H9 (cell line): ENCODE measurements around the gene LBHD2. TPM values are rescaled to one million over a fixed set of nuclear protein-coding genes. Genes with fewer than 3 reads are reported as not detected.

Experiments used
- DNase-seq: peaks from one replicate; pipeline ENCODE4 v3.0.0-alpha.2; 2017
- H2AFZ ChIP-seq: one replicate; pipeline ENCODE4 v1.6.1; 2013; ENCODE audit warnings: mild to moderate bottlenecking, low read length, control low read depth, moderate library complexity
- H2AK5ac ChIP-seq: 2 replicates; pipeline ENCODE4 v1.6.1; 2013; ENCODE audit warnings: low read length, control low read depth, mixed read lengths; ENCODE audit not compliant: insufficient read length
- H2BK120ac ChIP-seq: one replicate; pipeline ENCODE4 v1.6.1; 2013; ENCODE audit warnings: low read depth, mild to moderate bottlenecking, low read length, control low read depth, inconsistent platforms; ENCODE audit not compliant: poor library complexity, severe bottlenecking
- H2BK12ac ChIP-seq: 2 replicates; pipeline ENCODE4 v1.6.1; 2013; ENCODE audit warnings: low read length, control low read depth, mixed read lengths, low read depth; ENCODE audit not compliant: insufficient read length
- H2BK15ac ChIP-seq: 2 replicates; pipeline ENCODE4 v1.6.1; 2013; ENCODE audit warnings: low read depth, low read length, control low read depth
- H2BK20ac ChIP-seq: one replicate; pipeline ENCODE4 v1.6.1; 2013; ENCODE audit warnings: low read depth, mild to moderate bottlenecking, low read length, control low read depth, inconsistent platforms; ENCODE audit not compliant: poor library complexity, severe bottlenecking
- H2BK5ac ChIP-seq: 2 replicates; pipeline ENCODE4 v1.6.1; 2013; ENCODE audit warnings: low read length, control low read depth, mixed read lengths; ENCODE audit not compliant: insufficient read length
- H3K14ac ChIP-seq: 2 replicates; pipeline ENCODE4 v1.6.1; 2013; ENCODE audit warnings: low read length, control low read depth; ENCODE audit not compliant: insufficient read depth
- H3K18ac ChIP-seq: 2 replicates; pipeline ENCODE4 v1.6.1; 2013; ENCODE audit warnings: low read depth, mild to moderate bottlenecking, mixed read lengths, low read length, control low read depth; ENCODE audit not compliant: insufficient read length
- H3K23ac ChIP-seq: 2 replicates; pipeline ENCODE4 v1.6.1; 2013; ENCODE audit warnings: low read length, control low read depth, mixed read lengths, low read depth; ENCODE audit not compliant: insufficient read length
- H3K23me2 ChIP-seq: 2 replicates; pipeline ENCODE4 v1.6.1; 2013; ENCODE audit warnings: low read depth, mild to moderate bottlenecking, mixed read lengths, low read length, control low read depth; ENCODE audit not compliant: insufficient read length, poor library complexity, severe bottlenecking
- H3K27ac ChIP-seq: 2 replicates; pipeline ENCODE4 v1.5.1; 2013; ENCODE audit warnings: low read length, control low read depth, mixed read lengths, low read depth; ENCODE audit not compliant: insufficient read length
- H3K27me3 ChIP-seq: 2 replicates; pipeline ENCODE4 v1.6.1; 2013; ENCODE audit warnings: low read length, control low read depth, inconsistent platforms; ENCODE audit not compliant: insufficient read depth
- H3K4ac ChIP-seq: 2 replicates; pipeline ENCODE4 v1.6.1; 2013; ENCODE audit warnings: low read depth, mild to moderate bottlenecking, control low read depth, inconsistent platforms, low read length, moderate library complexity
- H3K4me1 ChIP-seq: 2 replicates; pipeline ENCODE4 v1.6.1; 2013; ENCODE audit warnings: low read length, control low read depth, inconsistent platforms; ENCODE audit not compliant: insufficient read depth
- H3K4me2 ChIP-seq: 2 replicates; pipeline ENCODE4 v1.6.1; 2013; ENCODE audit warnings: low read length, control low read depth, mixed read lengths; ENCODE audit not compliant: insufficient read length, insufficient read depth
- H3K56ac ChIP-seq: 2 replicates; pipeline ENCODE4 v1.6.1; 2013; ENCODE audit warnings: low read depth, mild to moderate bottlenecking, mixed read lengths, low read length, control low read depth; ENCODE audit not compliant: insufficient read length
- H3K79me1 ChIP-seq: 2 replicates; pipeline ENCODE4 v1.6.1; 2013; ENCODE audit warnings: low read depth, mild to moderate bottlenecking, moderate library complexity, low read length, control low read depth, inconsistent platforms; ENCODE audit not compliant: insufficient read depth, poor library complexity, severe bottlenecking
- H3K79me2 ChIP-seq: 2 replicates; pipeline ENCODE4 v1.6.1; 2013; ENCODE audit warnings: low read length, control low read depth, inconsistent platforms; ENCODE audit not compliant: insufficient read depth
- H3K9ac ChIP-seq: 2 replicates; pipeline ENCODE4 v1.6.1; 2013; ENCODE audit warnings: low read length, control low read depth, mixed read lengths; ENCODE audit not compliant: insufficient read length; ENCODE audit errors: extremely low read depth
- H3K9me3 ChIP-seq: one replicate; pipeline ENCODE4 v1.6.1; 2013; ENCODE audit warnings: low read depth, low read length, inconsistent platforms; ENCODE audit not compliant: control insufficient read depth
- H3T11ph ChIP-seq: one replicate; pipeline ENCODE4 v1.6.1; 2013; ENCODE audit warnings: mild to moderate bottlenecking, low read length, control low read depth, inconsistent platforms
- H4K20me1 ChIP-seq: one replicate; pipeline ENCODE4 v1.6.1; 2013; ENCODE audit not compliant: control insufficient read depth, insufficient read length, insufficient read depth
- H4K5ac ChIP-seq: 2 replicates; pipeline ENCODE4 v1.6.1; 2013; ENCODE audit warnings: low read depth, mild to moderate bottlenecking, mixed read lengths, low read length, control low read depth; ENCODE audit not compliant: insufficient read length
- H4K8ac ChIP-seq: replicated peaks from 2 replicates; pipeline ENCODE4 v1.6.1; 2013; ENCODE audit warnings: low read length, control low read depth, mixed read lengths, low read depth; ENCODE audit not compliant: insufficient read length
- H4K91ac ChIP-seq: 2 replicates; pipeline ENCODE4 v1.6.1; 2013; ENCODE audit warnings: low read depth, mild to moderate bottlenecking, moderate library complexity, mixed read lengths, low read length, control low read depth; ENCODE audit not compliant: insufficient read length
- H3K27ac Mint-ChIP-seq, 3 experiments: 2 replicates in 2 of 3; 3 replicates in 1 of 3; pipeline ENCODE4 v1.8.0; 2020 to 2021; ENCODE audit warnings: mixed read lengths in 3 of 3, mild to moderate bottlenecking in 1 of 3, moderate library complexity in 1 of 3
- H3K27me3 Mint-ChIP-seq: 2 replicates; pipeline ENCODE4 v1.8.0; 2021; ENCODE audit warnings: low read depth, mild to moderate bottlenecking, moderate library complexity, mixed read lengths
- H3K36me3 Mint-ChIP-seq, 3 experiments: 2 replicates in 2 of 3; 3 replicates in 1 of 3; pipeline ENCODE4 v1.8.0; 2020 to 2021; ENCODE audit warnings: low read depth in 3 of 3, mixed read lengths in 3 of 3; ENCODE audit not compliant: insufficient read depth in 1 of 3
- H3K4me1 Mint-ChIP-seq, 2 experiments: 2 replicates each; pipeline ENCODE4 v1.8.0; 2020; ENCODE audit warnings: mixed read lengths in 2 of 2
- H3K4me3 Mint-ChIP-seq, 2 experiments: 2 replicates in 1 of 2; 3 replicates in 1 of 2; pipeline ENCODE4 v1.8.0; 2020 to 2021; ENCODE audit warnings: mild to moderate bottlenecking in 2 of 2, mixed read lengths in 2 of 2, moderate library complexity in 1 of 2
- H3K9me3 Mint-ChIP-seq, 2 experiments: 2 replicates in 1 of 2; 3 replicates in 1 of 2; pipeline ENCODE4 v1.8.0; 2020; ENCODE audit warnings: mild to moderate bottlenecking in 2 of 2, mixed read lengths in 2 of 2, moderate library complexity in 1 of 2
- WGBS: extraction: QIAGEN DNeasy Blood & Tissue Kit; methylation state at CpG from one replicate; pipeline ENCODE4 v1.1.7; 2013; ENCODE audit warnings: missing lambda C conversion rate, low lambda C conversion rate, mixed read lengths; ENCODE audit not compliant: insufficient read length; ENCODE audit errors: extremely low coverage; 5-methylcytosine and 5-hydroxymethylcytosine counted together
- total RNA-seq: library from RNA; stranded (reverse); gene quantifications from 2 replicates; pipeline ENCODE4 v1.2.1, GENCODE V29; 2021
- TF ChIP-seq, protein P1 (sequence below): fragments of 200-600 bp; sonication (generic); conservative IDR thresholded peaks from 3 replicates; pipeline ENCODE4 v1.8.0; 2021; ENCODE audit warnings: antibody characterized with exemption, mild to moderate bottlenecking

The LBHD2 gene
- total RNA-seq, 1 experiment from 2014 or later = not detected

DNA sequence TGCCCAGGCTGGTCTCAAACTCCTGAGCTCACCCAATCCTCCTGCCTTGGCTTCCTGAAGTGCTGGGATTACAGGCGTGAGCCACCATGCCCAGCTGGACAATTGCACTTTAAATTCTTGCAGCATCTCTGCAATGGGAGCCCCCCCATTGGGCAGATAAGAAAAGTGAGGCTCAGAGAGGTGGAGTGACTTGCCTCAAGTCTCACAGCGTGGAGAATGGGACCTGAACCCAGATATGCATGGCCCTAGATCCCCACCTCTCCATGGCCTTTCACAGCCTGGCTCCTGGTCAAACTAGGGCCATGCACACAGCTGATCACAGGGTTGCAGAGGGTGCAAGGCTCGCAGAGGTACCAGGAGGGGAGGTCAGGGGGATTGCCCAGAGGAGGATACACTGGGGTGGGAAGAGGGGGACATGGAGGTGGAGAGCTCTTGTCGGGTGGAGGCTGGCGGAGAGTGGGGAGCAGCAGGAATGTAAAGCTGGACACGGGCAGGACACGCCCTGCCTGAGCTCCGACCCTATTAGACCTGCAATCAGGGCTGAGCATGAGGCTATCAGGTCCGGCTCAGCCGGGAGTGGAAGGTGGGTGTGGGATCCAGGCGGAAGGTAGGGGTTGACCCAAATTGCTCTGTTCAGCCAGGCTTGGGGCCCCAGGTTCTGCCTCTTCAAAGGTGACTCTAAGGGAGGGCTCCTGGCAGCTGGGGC, 17.4 kb downstream of the LBHD2 start:
- TF ChIP-seq, protein P1, sequence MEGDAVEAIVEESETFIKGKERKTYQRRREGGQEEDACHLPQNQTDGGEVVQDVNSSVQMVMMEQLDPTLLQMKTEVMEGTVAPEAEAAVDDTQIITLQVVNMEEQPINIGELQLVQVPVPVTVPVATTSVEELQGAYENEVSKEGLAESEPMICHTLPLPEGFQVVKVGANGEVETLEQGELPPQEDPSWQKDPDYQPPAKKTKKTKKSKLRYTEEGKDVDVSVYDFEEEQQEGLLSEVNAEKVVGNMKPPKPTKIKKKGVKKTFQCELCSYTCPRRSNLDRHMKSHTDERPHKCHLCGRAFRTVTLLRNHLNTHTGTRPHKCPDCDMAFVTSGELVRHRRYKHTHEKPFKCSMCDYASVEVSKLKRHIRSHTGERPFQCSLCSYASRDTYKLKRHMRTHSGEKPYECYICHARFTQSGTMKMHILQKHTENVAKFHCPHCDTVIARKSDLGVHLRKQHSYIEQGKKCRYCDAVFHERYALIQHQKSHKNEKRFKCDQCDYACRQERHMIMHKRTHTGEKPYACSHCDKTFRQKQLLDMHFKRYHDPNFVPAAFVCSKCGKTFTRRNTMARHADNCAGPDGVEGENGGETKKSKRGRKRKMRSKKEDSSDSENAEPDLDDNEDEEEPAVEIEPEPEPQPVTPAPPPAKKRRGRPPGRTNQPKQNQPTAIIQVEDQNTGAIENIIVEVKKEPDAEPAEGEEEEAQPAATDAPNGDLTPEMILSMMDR = no peak
- no peaks in the 10 kb centered on the region for H3K79me1 ChIP-seq
- WGBS = no CpG with 5 or more reads among the region's 11 CpGs
- H4K91ac ChIP-seq = no peak overlapping the region
- H3K36me3 Mint-ChIP-seq = no peaks in the 10 kb centered on the region; a peak in 1 of 7 replicates
- no peak overlapping the region for H3K4me2 ChIP-seq
- no peak overlapping the region for H3K18ac ChIP-seq
- no peak overlapping the region for H4K8ac ChIP-seq
- peaks cover 36% of the 10 kb centered on the region for H3K27me3 Mint-ChIP-seq
- H2AFZ ChIP-seq = no peak overlapping the region
- no peak overlapping the region for H3K4ac ChIP-seq
- no peak overlapping the region for H3K56ac ChIP-seq
- no peak overlapping the region for H3K14ac ChIP-seq
- no peak for DNase-seq
- H3K4me1 ChIP-seq = no peaks in the 10 kb centered on the region
- no peak overlapping the region for H4K5ac ChIP-seq
- H3K4me3 Mint-ChIP-seq = no peak overlapping the region
- no peaks in the 10 kb centered on the region for H3K79me2 ChIP-seq
- no peak overlapping the region for H3K9ac ChIP-seq
- H3K23ac ChIP-seq = no peak overlapping the region
- H2BK20ac ChIP-seq = no peak overlapping the region
- no peak overlapping the region for H2BK15ac ChIP-seq
- H4K20me1 ChIP-seq = no peaks in the 10 kb centered on the region
- no peak overlapping the region for H2AK5ac ChIP-seq
- no peaks in the 10 kb centered on the region for H3K23me2 ChIP-seq
- H3K9me3 ChIP-seq = no peaks in the 10 kb centered on the region
- H3K27ac Mint-ChIP-seq = 0 out of 7 replicates have a peak overlapping the region, but pooled peaks of 1 of the 3 experiments have one; percentile 15
- H2BK5ac ChIP-seq = no peak overlapping the region
- no peak overlapping the region for H2BK12ac ChIP-seq
- H3K9me3 Mint-ChIP-seq = no peaks in the 10 kb centered on the region
- H3K27ac ChIP-seq = no peak overlapping the region
- H3T11ph ChIP-seq = no peak overlapping the region
- peaks cover 14 to 36% of the 10 kb centered on the region in 2 experiments for H3K4me1 Mint-ChIP-seq
- no peaks in the 10 kb centered on the region for H3K27me3 ChIP-seq
- no peak overlapping the region for H2BK120ac ChIP-seq
